Small intestine (tissue), 7 donors: ENCODE data around the gene FUBP1. TPM values are rescaled to one million over a fixed set of nuclear protein-coding genes. Genes with fewer than 3 reads are reported as not detected.

Experiments
- DNase-seq, 2 donors: peaks; one replicate each; pipeline versions ENCODE4 v3.0.0 to v3.0.0-alpha.2; 2013
- FAIRE-seq: peaks from 2 replicates; lab custom pipeline; 2012; peaks lifted over from hg19 to GRCh38; lab: Jason Lieb, UNC
- H3K27ac ChIP-seq, 3 donors: one replicate each; pipeline ENCODE4 v1.5.1; 2013; ENCODE audit warnings: low read length in 2 of 3, mild to moderate bottlenecking in 2 of 3, control low read depth in 1 of 3, inconsistent platforms in 1 of 3, low read depth in 1 of 3, moderate library complexity in 1 of 3
- H3K27me3 ChIP-seq, 3 donors: one replicate each; pipeline ENCODE4 v1.6.1; 2013; ENCODE audit warnings: low read length in 3 of 3, inconsistent platforms in 1 of 3; ENCODE audit not compliant: control insufficient read depth in 3 of 3, insufficient read depth in 3 of 3
- H3K36me3 ChIP-seq, 3 donors: one replicate each; pipeline ENCODE4 v1.6.1; 2013; ENCODE audit warnings: low read length in 3 of 3, inconsistent platforms in 1 of 3, low read depth in 1 of 3, mild to moderate bottlenecking in 1 of 3, moderate library complexity in 1 of 3; ENCODE audit not compliant: control insufficient read depth in 3 of 3, insufficient read depth in 2 of 3
- H3K4me1 ChIP-seq, 3 donors: one replicate each; pipeline ENCODE4 v1.6.1; 2013; ENCODE audit warnings: low read length in 2 of 3, inconsistent platforms in 1 of 3, low read depth in 1 of 3, mild to moderate bottlenecking in 1 of 3, moderate library complexity in 1 of 3; ENCODE audit not compliant: control insufficient read depth in 3 of 3, insufficient read depth in 2 of 3
- H3K4me3 ChIP-seq, 3 donors: one replicate each; pipeline ENCODE4 v1.5.1; 2013; ENCODE audit warnings: low read length in 3 of 3, control low read depth in 1 of 3, inconsistent platforms in 1 of 3, low read depth in 1 of 3, mild to moderate bottlenecking in 1 of 3, moderate library complexity in 1 of 3
- H3K9me3 ChIP-seq, 2 donors: one replicate each; pipeline ENCODE4 v1.6.1; 2013; ENCODE audit warnings: low read depth in 1 of 2, low read length in 1 of 2; ENCODE audit not compliant: control insufficient read depth in 2 of 2, insufficient read depth in 1 of 2
- WGBS, 3 donors: extraction: QIAGEN DNeasy Blood & Tissue Kit; methylation state at CpG; one replicate each; pipeline ENCODE4 v1.1.7; 2013; 5-methylcytosine and 5-hydroxymethylcytosine counted together
- polyA plus RNA-seq, 4 donors: library from polyadenylated mRNA; stranded (reverse) in 3 of 4; unstranded in 1 of 4; fragments of 200-250 nt in 3 of 4; fragments of 120-200 nt in 1 of 4; gene quantifications; one replicate each; pipeline versions ENCODE4 v1.2.1 to v1.2.3, GENCODE V29; 2013
- donor health status: healthy with polysubstance abuse.
- donor health status: control.
- donor health status: control.
- donor health status: Bipolar disorder and iron deficiency.
- donor health status: healthy.

The FUBP1 gene
- polyA plus RNA-seq, 4 donors = 21.9 to 202 (median 35.9) TPM

GRCh38 chr1:77972080-77972479, 6.8 kb downstream of the FUBP1 start:
- peaks cover 2 to 15% (median 3%) of the 10 kb centered on the region in 3 donors for H3K36me3 ChIP-seq
- H3K9me3 ChIP-seq = no peaks in the 10 kb centered on the region
- peaks cover 0 to 10% (median 3%) of the 10 kb centered on the region in 3 donors for H3K4me1 ChIP-seq
- FAIRE-seq (no peak), DNase-seq (no peak)
- 76 to 83% (median 81%) methylated on average over 3 of the region's 3 CpGs for WGBS, 3 donors
- H3K27me3 ChIP-seq = no peaks in the 10 kb centered on the region
- H3K4me3 ChIP-seq = no peak overlapping the region
- no peak overlapping the region for H3K27ac ChIP-seq

DNA sequence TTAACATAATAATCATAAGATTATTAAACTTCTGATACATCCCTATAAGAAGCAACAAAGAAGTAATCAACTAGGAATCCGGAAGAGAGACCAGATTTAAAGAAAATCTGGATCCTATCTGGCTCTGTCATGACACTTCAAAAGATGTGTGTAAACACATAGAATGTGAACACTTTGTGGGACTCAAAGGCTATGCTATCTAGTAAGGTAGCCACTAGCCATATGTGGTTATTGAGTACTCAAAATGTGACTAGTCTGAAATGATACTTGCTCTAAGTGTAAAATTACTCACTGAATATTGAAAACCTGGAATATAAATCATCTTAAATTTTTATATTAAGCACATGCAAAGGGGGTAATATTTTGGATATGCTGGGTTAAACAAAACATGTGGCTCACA, 8.7 kb downstream of the FUBP1 start:
- FAIRE-seq (no peak), DNase-seq (no peak)
- Histone ChIP-seq H3K4me1 (peaks cover 0 to 6% (median 0%) of the 10 kb centered on the region in 3 donors), H3K36me3 (peaks cover 5 to 15% (median 11%) of the 10 kb centered on the region in 3 donors), H3K4me3 (no peak overlapping the region), H3K9me3 (no peaks in the 10 kb centered on the region), H3K27me3 (no peaks in the 10 kb centered on the region), H3K27ac (no peak overlapping the region)
- WGBS, 3 donors = 46 to 71% (median 54%) methylated on average over 1 of the region's 1 CpG

DNA sequence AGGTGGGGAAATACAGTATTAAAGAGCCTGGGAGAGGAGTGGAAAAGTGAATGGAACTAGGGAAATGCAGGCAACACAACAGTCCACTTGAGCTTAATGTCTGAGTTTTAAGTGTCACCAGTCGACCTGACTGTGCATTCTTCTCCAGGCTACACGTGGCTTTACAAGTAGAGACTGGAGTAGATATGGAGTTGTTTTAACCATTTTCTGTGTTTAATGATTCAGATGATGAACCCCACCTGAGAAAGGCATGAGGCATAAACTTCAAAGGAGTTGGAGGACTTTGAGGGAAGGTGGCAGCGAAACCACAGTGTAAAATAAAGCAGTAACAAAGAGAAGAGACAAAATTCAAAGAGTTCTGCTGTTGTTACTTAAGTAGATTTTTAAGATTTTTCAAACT, 12.6 kb downstream of the FUBP1 start:
- no peak overlapping the region for H3K4me3 ChIP-seq
- FAIRE-seq (no peak), DNase-seq (no peak)
- H3K4me1 ChIP-seq = peaks cover 2 to 9% (median 6%) of the 10 kb centered on the region in 3 donors
- no peaks in the 10 kb centered on the region for H3K27me3 ChIP-seq
- no peak overlapping the region for H3K27ac ChIP-seq
- H3K36me3 ChIP-seq = peaks cover 10 to 25% (median 16%) of the 10 kb centered on the region in 3 donors
- H3K9me3 ChIP-seq = no peaks in the 10 kb centered on the region
- WGBS, 3 donors = 76 to 83% (median 82%) methylated on average over 3 of the region's 3 CpGs

DNA sequence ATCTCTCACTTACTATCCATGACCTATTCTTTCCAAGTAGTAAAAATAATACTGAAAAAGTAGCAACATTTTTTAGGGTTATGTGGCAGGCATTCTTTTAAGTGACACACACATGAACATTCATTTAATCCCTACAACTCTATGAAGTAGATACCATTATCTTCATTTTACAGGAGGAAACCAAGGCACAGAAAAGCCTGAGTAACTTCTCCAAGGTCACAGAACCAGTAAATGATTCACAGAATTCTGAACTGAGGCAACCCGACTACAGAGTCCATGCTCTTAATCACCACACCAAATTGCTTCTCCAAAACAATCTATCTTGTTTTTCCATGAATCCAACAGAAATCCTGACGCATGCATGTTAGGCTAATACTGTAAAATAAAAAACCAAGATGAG, 17.5 kb downstream of the FUBP1 start:
- Histone ChIP-seq H3K27ac (peak overlapping the region in 1 of 3 donors; percentile 23), H3K9me3 (no peaks in the 10 kb centered on the region), H3K4me1 (peaks cover 2 to 6% (median 3%) of the 10 kb centered on the region in 3 donors), H3K27me3 (no peaks in the 10 kb centered on the region), H3K36me3 (peaks cover 27 to 42% (median 28%) of the 10 kb centered on the region in 3 donors), H3K4me3 (no peak overlapping the region)
- 35 to 72% (median 46%) methylated on average over 2 of the region's 2 CpGs for WGBS, 3 donors
- FAIRE-seq (no peak), DNase-seq (peak; percentile 62 to 67)

GRCh38 chr1:77958850-77959249, 20.0 kb downstream of the FUBP1 start:
- Histone ChIP-seq H3K36me3 (peaks cover 22 to 41% (median 27%) of the 10 kb centered on the region in 3 donors), H3K27ac (no peak overlapping the region), H3K4me1 (peaks cover 2 to 6% (median 3%) of the 10 kb centered on the region in 3 donors), H3K4me3 (no peak overlapping the region), H3K9me3 (no peaks in the 10 kb centered on the region), H3K27me3 (no peaks in the 10 kb centered on the region)
- 69 to 89% (median 73%) methylated on average over 2 of the region's 2 CpGs for WGBS, 3 donors
- no peak for FAIRE-seq
- no peak for DNase-seq

GRCh38 chr1:77958391-77958790, 20.5 kb downstream of the FUBP1 start:
- no peak overlapping the region for H3K4me3 ChIP-seq
- peaks cover 20 to 40% (median 26%) of the 10 kb centered on the region in 3 donors for H3K36me3 ChIP-seq
- FAIRE-seq (no peak), DNase-seq (no peak)
- H3K9me3 ChIP-seq = no peaks in the 10 kb centered on the region
- H3K4me1 ChIP-seq = peaks cover 2 to 6% (median 3%) of the 10 kb centered on the region in 3 donors
- H3K27me3 ChIP-seq = no peaks in the 10 kb centered on the region
- H3K27ac ChIP-seq = no peak overlapping the region

- Histone ChIP-seq H3K27me3 (no peaks in the 10 kb centered on the region), H3K36me3 (peaks cover 17 to 42% (median 36%) of the 10 kb centered on the region in 3 donors), H3K9me3 (no peaks in the 10 kb centered on the region), H3K4me1 (peaks cover 0 to 1% (median 0%) of the 10 kb centered on the region in 3 donors), H3K4me3 (no peak overlapping the region), H3K27ac (no peak overlapping the region)
- FAIRE-seq = no peak
- DNase-seq = no peak
- WGBS, 3 donors = 85 to 91% (median 91%) methylated on average over 3 of the region's 3 CpGs
These were observed 22.4 kb downstream of the FUBP1 start for GRCh38 chr1:77956464-77956863.

GRCh38 chr1:77955709-77956108, 23.2 kb downstream of the FUBP1 start:
- no peak overlapping the region for H3K27ac ChIP-seq
- no peak for DNase-seq
- H3K4me1 ChIP-seq = no peaks in the 10 kb centered on the region
- peaks cover 17 to 43% (median 36%) of the 10 kb centered on the region in 3 donors for H3K36me3 ChIP-seq
- no peaks in the 10 kb centered on the region for H3K27me3 ChIP-seq
- WGBS, 3 donors = 80 to 86% (median 81%) methylated on average over 3 of the region's 3 CpGs
- no peaks in the 10 kb centered on the region for H3K9me3 ChIP-seq
- no peak for FAIRE-seq
- no peak overlapping the region for H3K4me3 ChIP-seq

DNA sequence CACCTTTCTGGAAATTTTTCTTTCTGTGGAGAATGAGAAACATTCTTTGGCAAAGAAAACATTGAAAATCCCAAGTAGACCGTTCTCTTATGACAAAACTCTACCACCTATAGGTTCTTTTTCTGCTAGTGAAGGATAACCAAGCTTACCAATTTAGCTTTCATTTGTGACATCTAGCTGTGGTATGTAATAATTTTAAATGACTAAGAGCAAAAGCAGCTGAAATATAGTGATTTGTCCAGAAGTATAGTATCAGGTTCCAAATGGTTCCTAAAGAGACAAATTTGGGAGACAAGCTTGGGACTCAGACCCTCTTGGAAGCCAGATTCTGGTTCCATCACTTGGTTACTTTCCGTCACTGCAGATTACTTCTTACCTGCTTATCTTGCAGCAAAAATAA, 24.4 kb downstream of the FUBP1 start:
- no peak overlapping the region for H3K4me3 ChIP-seq
- 96 to 98% (median 98%) methylated on average over 2 of the region's 2 CpGs for WGBS, 3 donors
- no peak for FAIRE-seq

More for the DNA sequence above, 24.4 kb downstream of the FUBP1 start:
- no peak overlapping the region for H3K27ac ChIP-seq
- no peak for DNase-seq
- no peaks in the 10 kb centered on the region for H3K4me1 ChIP-seq
- H3K9me3 ChIP-seq = no peaks in the 10 kb centered on the region
- peaks cover 8 to 36% (median 33%) of the 10 kb centered on the region in 3 donors for H3K36me3 ChIP-seq
- no peaks in the 10 kb centered on the region for H3K27me3 ChIP-seq
